HEK293 (cell line): ENCODE results near the gene SCN8A.

Experiments
- CTCF ChIA-PET: fragments of 350-600 bp; formaldehyde crosslinking; extraction: SDS; loops from one replicate; lab custom pipeline; 2021; ENCODE audit warnings: antibody characterized with exemption; lab: Yijun Ruan, JAX
- POLR2A ChIA-PET: fragments of 300-600 bp; formaldehyde crosslinking; extraction: SDS; loops from one replicate; lab custom pipeline; 2020; ENCODE audit warnings: antibody characterized with exemption, inconsistent platforms; lab: Yijun Ruan, JAX
- H3K27ac ChIP-seq: fragments of 200-500 bp; sonication (Bioruptor generic); 2 replicates; pipeline ENCODE4 v1.5.1; 2014; ENCODE audit warnings: low read depth, low read length, control low read depth, inconsistent platforms; ENCODE audit errors: extremely low read depth
- H3K36me3 ChIP-seq, 2 experiments: fragments of 200-500 bp in 1 of 2; sonication (Bioruptor generic) in 1 of 2; 1 replicate in 1 of 2; 2 replicates in 1 of 2; pipeline ENCODE4 v1.5.1; 2014 to 2017; ENCODE audit warnings: inconsistent platforms in 2 of 2, low read length in 2 of 2; ENCODE audit not compliant: control insufficient read depth in 2 of 2, insufficient read depth in 1 of 2
- H3K4me1 ChIP-seq: fragments of 200-500 bp; sonication (Bioruptor generic); 2 replicates; pipeline ENCODE4 v1.5.1; 2014; ENCODE audit warnings: mild to moderate bottlenecking, low read length, inconsistent platforms; ENCODE audit not compliant: control insufficient read depth, insufficient read depth
- H3K4me3 ChIP-seq: 2 replicates; pipeline ENCODE4 v1.5.1; 2011; ENCODE audit warnings: low read depth, mild to moderate bottlenecking, control low read depth, low read length, moderate library complexity
- H3K9me3 ChIP-seq: fragments of 200-500 bp; sonication (Bioruptor generic); 2 replicates; pipeline ENCODE4 v1.5.1; 2014; ENCODE audit warnings: low read depth, low read length, inconsistent platforms; ENCODE audit not compliant: control insufficient read depth, insufficient read depth
- GLI4 ChIP-seq: fragments of 450-650 bp; formaldehyde crosslinking; IDR thresholded peaks from 2 replicates; pipeline ENCODE4 v1.5.1; 2016; ENCODE audit warnings: missing biosample characterization, missing genetic modification characterization
- KLF1 ChIP-seq: fragments of 450-650 bp; formaldehyde crosslinking; IDR thresholded peaks from 2 replicates; pipeline ENCODE4 v1.5.1; 2016; ENCODE audit warnings: missing biosample characterization, missing genetic modification characterization
- KLF10 ChIP-seq: fragments of 450-650 bp; IDR thresholded peaks from 2 replicates; pipeline ENCODE4 v1.5.1; 2018; ENCODE audit warnings: missing biosample characterization, mild to moderate bottlenecking, missing genetic modification characterization
- MZF1 ChIP-seq: fragments of 450-650 bp; formaldehyde crosslinking; IDR thresholded peaks from 2 replicates; pipeline ENCODE4 v1.5.1; 2017; ENCODE audit warnings: missing biosample characterization, missing genetic modification characterization, borderline replicate concordance
- PRDM10 ChIP-seq: fragments of 450-650 bp; formaldehyde crosslinking; IDR thresholded peaks from 2 replicates; pipeline ENCODE4 v1.5.1; 2016; ENCODE audit warnings: missing biosample characterization, missing genetic modification characterization
- RBAK ChIP-seq: fragments of 450-650 bp; formaldehyde crosslinking; IDR thresholded peaks from 2 replicates; pipeline ENCODE4 v1.5.1; 2016; ENCODE audit warnings: missing biosample characterization, missing genetic modification characterization
- SETDB1 ChIP-seq: IDR thresholded peaks from one replicate; pipeline ENCODE4 v1.6.1; 2017; ENCODE audit warnings: mild to moderate bottlenecking, low read length, moderate library complexity, mixed read lengths; ENCODE audit not compliant: insufficient read length
- SP7 ChIP-seq: fragments of 450-650 bp; formaldehyde crosslinking; IDR thresholded peaks from 2 replicates; pipeline ENCODE4 v1.5.1; 2016; ENCODE audit warnings: missing biosample characterization, missing genetic modification characterization
- WT1 ChIP-seq: fragments of 450-650 bp; formaldehyde crosslinking; IDR thresholded peaks from 2 replicates; pipeline ENCODE4 v1.5.1; 2016; ENCODE audit warnings: missing biosample characterization, missing genetic modification characterization
- ZBTB17 ChIP-seq: fragments of 450-650 bp; formaldehyde crosslinking; IDR thresholded peaks from 2 replicates; pipeline ENCODE4 v1.5.1; 2016; ENCODE audit warnings: missing biosample characterization, missing genetic modification characterization
- ZNF133 ChIP-seq: fragments of 450-650 bp; formaldehyde crosslinking; IDR thresholded peaks from 2 replicates; pipeline ENCODE4 v1.5.1; 2016; ENCODE audit warnings: missing biosample characterization, missing genetic modification characterization
- ZNF174 ChIP-seq: fragments of 450-650 bp; formaldehyde crosslinking; IDR thresholded peaks from 2 replicates; pipeline ENCODE4 v1.5.0; 2017; ENCODE audit warnings: missing biosample characterization, mild to moderate bottlenecking, missing genetic modification characterization
- ZNF214 ChIP-seq: fragments of 450-650 bp; formaldehyde crosslinking; IDR thresholded peaks from 2 replicates; pipeline ENCODE4 v1.5.1; 2017; ENCODE audit warnings: missing biosample characterization, mild to moderate bottlenecking, missing genetic modification characterization, borderline replicate concordance
- ZNF26 ChIP-seq: fragments of 450-650 bp; formaldehyde crosslinking; IDR thresholded peaks from 2 replicates; pipeline ENCODE4 v1.5.1; 2016; ENCODE audit warnings: missing biosample characterization, missing genetic modification characterization
- ZNF366 ChIP-seq: fragments of 450-650 bp; formaldehyde crosslinking; conservative IDR thresholded peaks from 2 replicates; pipeline ENCODE4 v1.5.1; 2016; ENCODE audit warnings: missing biosample characterization, missing genetic modification characterization
- ZNF473 ChIP-seq: fragments of 450-650 bp; formaldehyde crosslinking; IDR thresholded peaks from 2 replicates; pipeline ENCODE4 v1.5.1; 2017; ENCODE audit warnings: missing biosample characterization, missing genetic modification characterization
- ZNF510 ChIP-seq: fragments of 450-650 bp; formaldehyde crosslinking; IDR thresholded peaks from 2 replicates; pipeline ENCODE4 v1.5.1; 2018; ENCODE audit warnings: mild to moderate bottlenecking, missing genetic modification characterization, missing biosample characterization; ENCODE audit not compliant: insufficient replicate concordance
- ZNF660 ChIP-seq: fragments of 450-650 bp; IDR thresholded peaks from 2 replicates; pipeline ENCODE4 v1.5.1; 2018; ENCODE audit warnings: missing biosample characterization, mild to moderate bottlenecking, missing genetic modification characterization
- ZNF776 ChIP-seq: fragments of 450-650 bp; formaldehyde crosslinking; IDR thresholded peaks from 2 replicates; pipeline ENCODE4 v1.5.0; 2017; ENCODE audit warnings: missing biosample characterization, missing genetic modification characterization, borderline replicate concordance
- ZNF777 ChIP-seq: fragments of 450-650 bp; formaldehyde crosslinking; IDR thresholded peaks from 2 replicates; pipeline ENCODE4 v1.5.1; 2017; ENCODE audit warnings: missing biosample characterization, missing genetic modification characterization, borderline replicate concordance
- ZNF785 ChIP-seq: fragments of 450-650 bp; formaldehyde crosslinking; IDR thresholded peaks from 2 replicates; pipeline ENCODE4 v1.5.1; 2016; ENCODE audit warnings: missing biosample characterization, missing genetic modification characterization
- ZNF837 ChIP-seq: fragments of 450-650 bp; formaldehyde crosslinking; IDR thresholded peaks from 2 replicates; pipeline ENCODE4 v1.5.1; 2016; ENCODE audit warnings: missing biosample characterization, missing genetic modification characterization
- TF ChIP-seq, protein P1 (sequence below): fragments of 450-650 bp; formaldehyde crosslinking; IDR thresholded peaks from 2 replicates; pipeline ENCODE4 v1.5.1; 2016; ENCODE audit warnings: missing biosample characterization, missing genetic modification characterization

Gene SCN8A

DNA sequence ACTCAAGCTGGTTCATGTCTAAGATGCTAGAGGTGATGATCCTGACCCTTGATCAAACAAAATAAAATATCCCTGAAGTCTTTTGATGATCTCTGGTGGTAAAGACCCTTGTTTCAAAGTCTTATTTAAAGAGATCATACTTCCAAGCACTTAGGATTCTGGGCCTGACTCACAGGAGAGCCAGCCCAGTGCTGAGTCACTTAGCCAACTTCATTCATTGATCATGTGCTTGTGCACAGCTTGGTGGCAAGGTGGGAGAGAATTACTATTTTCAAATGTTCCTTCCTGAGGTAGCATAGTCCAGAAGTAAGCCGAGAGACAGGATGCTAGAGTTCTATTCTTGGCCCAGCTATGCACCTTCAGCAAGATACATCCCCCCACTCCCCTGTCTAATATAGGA lies 40.6 kb downstream of the SCN8A start (continued):
- no peak for TF ChIP-seq ZNF777

- ChIA-PET CTCF (no interaction called here), POLR2A (no interaction called here)
- TF ChIP-seq ZNF785: no peak
- no peak for TF ChIP-seq ZNF26 (tag by site-specific recombination)
- TF ChIP-seq ZNF473: no peak
- no peak for TF ChIP-seq RBAK
- no peak for TF ChIP-seq ZNF776 (tag by site-specific recombination)
- TF ChIP-seq GLI4 (tag by site-specific recombination): no peak
- no peak for TF ChIP-seq SP7 (tag by site-specific recombination)
- TF ChIP-seq ZNF214 (tag by site-specific recombination): no peak
- TF ChIP-seq ZNF133 (tag by site-specific recombination): no peak
- TF ChIP-seq ZBTB17 (tag by site-specific recombination): no peak
- TF ChIP-seq KLF1 (tag by site-specific recombination): no peak
- no peak for TF ChIP-seq KLF10 (tag by site-specific recombination)
- no peak for TF ChIP-seq PRDM10 (tag by site-specific recombination)
- Histone ChIP-seq H3K4me3 (no peak overlapping the region), H3K27ac (no peak overlapping the region), H3K4me1 (peaks cover 6% of the 10 kb centered on the region; the same call in 1 of the 2 replicates), H3K36me3 (no peaks in the 10 kb centered on the region), H3K9me3 (no peaks in the 10 kb centered on the region)
Observed at GRCh38 chr12:51632623-51633022, 41.6 kb downstream of the SCN8A start.

DNA sequence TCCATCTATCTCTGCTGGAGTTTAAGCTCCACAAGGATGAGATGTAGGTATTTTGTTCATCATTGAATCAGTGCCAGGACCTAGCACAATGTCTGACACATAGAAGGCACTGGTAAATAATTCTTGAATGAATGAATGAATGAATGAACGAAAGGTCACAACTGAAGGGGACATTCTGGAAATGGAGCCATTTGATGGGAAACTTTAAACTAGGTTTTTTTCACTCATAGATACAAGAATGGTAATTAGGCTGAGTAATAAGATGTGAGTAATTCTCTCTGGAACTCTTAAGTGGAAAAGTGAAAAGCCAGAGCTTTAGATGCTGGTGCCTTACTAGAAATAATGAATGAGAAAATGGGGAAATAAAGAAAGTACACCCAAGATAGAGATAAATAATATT lies 44.3 kb downstream of the SCN8A start:
- Histone ChIP-seq H3K9me3 (no peaks in the 10 kb centered on the region), H3K4me3 (no peak overlapping the region), H3K27ac (no peak overlapping the region), H3K36me3 (no peaks in the 10 kb centered on the region), H3K4me1 (peaks cover 6% of the 10 kb centered on the region; the same call in 1 of the 2 replicates)
- TF ChIP-seq SETDB1 (no peak), ZNF837 (tag by site-specific recombination) (no peak), ZNF510 (no peak), MZF1 (tag by site-specific recombination) (no peak), ZNF174 (no peak), ZNF660 (no peak), ZNF785 (no peak), WT1 (tag by site-specific recombination) (no peak), ZNF366 (tag by site-specific recombination) (no peak)
- TF ChIP-seq, protein P1, sequence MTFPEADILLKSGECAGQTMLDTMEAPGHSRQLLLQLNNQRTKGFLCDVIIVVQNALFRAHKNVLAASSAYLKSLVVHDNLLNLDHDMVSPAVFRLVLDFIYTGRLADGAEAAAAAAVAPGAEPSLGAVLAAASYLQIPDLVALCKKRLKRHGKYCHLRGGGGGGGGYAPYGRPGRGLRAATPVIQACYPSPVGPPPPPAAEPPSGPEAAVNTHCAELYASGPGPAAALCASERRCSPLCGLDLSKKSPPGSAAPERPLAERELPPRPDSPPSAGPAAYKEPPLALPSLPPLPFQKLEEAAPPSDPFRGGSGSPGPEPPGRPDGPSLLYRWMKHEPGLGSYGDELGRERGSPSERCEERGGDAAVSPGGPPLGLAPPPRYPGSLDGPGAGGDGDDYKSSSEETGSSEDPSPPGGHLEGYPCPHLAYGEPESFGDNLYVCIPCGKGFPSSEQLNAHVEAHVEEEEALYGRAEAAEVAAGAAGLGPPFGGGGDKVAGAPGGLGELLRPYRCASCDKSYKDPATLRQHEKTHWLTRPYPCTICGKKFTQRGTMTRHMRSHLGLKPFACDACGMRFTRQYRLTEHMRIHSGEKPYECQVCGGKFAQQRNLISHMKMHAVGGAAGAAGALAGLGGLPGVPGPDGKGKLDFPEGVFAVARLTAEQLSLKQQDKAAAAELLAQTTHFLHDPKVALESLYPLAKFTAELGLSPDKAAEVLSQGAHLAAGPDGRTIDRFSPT: no peak
- ChIA-PET CTCF (interaction anchor here (0.7 to 0.8 kb wide), 2 partner anchors 38 to 40 kb away, joined by 3 to 6 read pairs; no protein-coding TSS in a partner anchor), POLR2A (no interaction called here)
